Pancreas (tissue), 10 donors: Measurements from ENCODE around the gene CEACAM1. TPM values are rescaled to one million over a fixed set of nuclear protein-coding genes. Genes with fewer than 3 reads are reported as not detected.
"Not testable (repeated sequence)": the region's sequence is repeated elsewhere in the genome, so short reads cannot be mapped to it uniquely, and the experiment has no call there.

Source experiments
- ATAC-seq, 4 donors: fragments of 200-7000 bp; cut with Tn5 transposase; one replicate each; pipeline versions ENCODE4 v1.8.0 to v1.9.1; 2020; ENCODE audit warnings: mild to moderate bottlenecking in 4 of 4, moderate library complexity in 4 of 4
- DNase-seq, 6 donors: peaks; one replicate each; pipeline ENCODE4 v3.0.0-alpha.2; 2020
- FAIRE-seq: peaks from 2 replicates; lab custom pipeline; 2012; peaks lifted over from hg19 to GRCh38; lab: Jason Lieb, UNC
- H3K27ac ChIP-seq, 4 donors: fragments of 200-600 bp; sonication (generic); 1 replicate in 3 of 4; 2 replicates in 1 of 4; pipeline versions ENCODE4 v1.5.0 to v1.8.0; 2020
- H3K27me3 ChIP-seq, 4 donors: fragments of 200-600 bp; one replicate each; pipeline ENCODE4 v1.8.0; 2021
- H3K36me3 ChIP-seq, 3 donors: fragments of 200-600 bp; sonication (generic) in 1 of 3; one replicate each; pipeline versions ENCODE4 v1.5.0 to v1.8.0; 2020 to 2021
- H3K4me1 ChIP-seq, 3 donors: fragments of 200-600 bp; one replicate each; pipeline ENCODE4 v1.8.0; 2021
- H3K4me3 ChIP-seq, 4 donors: fragments of 200-600 bp; sonication (generic) in 2 of 4; one replicate each; pipeline versions ENCODE4 v1.5.0 to v1.8.0; 2020 to 2021
- H3K9me3 ChIP-seq, 4 donors: fragments of 200-600 bp; one replicate each; pipeline ENCODE4 v1.8.0; 2021
- CTCF ChIP-seq, 4 donors: fragments of 200-600 bp; sonication (generic) in 3 of 4; IDR thresholded peaks; one replicate each; pipeline versions ENCODE4 v1.5.0 to v1.8.0; 2021; ENCODE audit warnings: antibody characterized with exemption in 4 of 4
- WGBS, 2 donors: extraction: QIAGEN DNeasy Blood & Tissue Kit; methylation state at CpG; one replicate each; pipeline ENCODE4 v1.1.7; 2013; 5-methylcytosine and 5-hydroxymethylcytosine counted together
- intact Hi-C, 3 donors: fragments of 100-400 bp; cut with DNase I; formaldehyde crosslinking; loops; one replicate each; pipeline versions ENCODE4 v1.11.1 to v1.14.2; 2022
- polyA plus RNA-seq, 2 donors: library from polyadenylated mRNA; stranded (reverse); fragments of 200-250 nt; gene quantifications; one replicate each; pipeline ENCODE4 v1.2.3, GENCODE V29; 2013
- total RNA-seq, 6 donors: library from RNA; stranded (reverse); fragmentation: NEBNext Ultra II Directional in 4 of 6; extraction: Animal tissue kit (Norgen Biotek cat#: 25700) in 4 of 6; gene quantifications; one replicate each; pipeline versions ENCODE4 v1.2.1 to v1.2.4, GENCODE V29; 2021 to 2023
- donor health status: healthy with polysubstance abuse.
- donor health status: DM: no; HTN: no; CAD: no; lungs with moderate emphysema.
- donor health status: DM: no; HTN: no; CAD: no.
- donor health status: control.
- donor health status: control.
- donor health status: Bipolar disorder and iron deficiency.
- donor health status: DM: yes; HTN: yes; CAD: no.
- donor health status: DM: no; HTN: no; CAD: no.
- donor health status: DM: no; HTN: no; CAD: no.
- donor health status: DM: yes; HTN: yes; CAD: no.

Gene CEACAM1
- total and polyA plus RNA-seq, 8 donors, result 1.3 to 7.2 (median 1.9) TPM

- no peaks in the 10 kb centered on the region for H3K27me3 ChIP-seq
- peaks cover 0 to 7% (median 6%) of the 10 kb centered on the region in 3 donors for H3K4me1 ChIP-seq
- no peaks in the 10 kb centered on the region for H3K36me3 ChIP-seq
- TF ChIP-seq CTCF (IDR thresholded peaks at IDR 0.05), result no peak
- DNase-seq (no peak), ATAC-seq (no peak), FAIRE-seq (no peak)
- H3K27ac ChIP-seq, result no peak overlapping the region
- H3K4me3 ChIP-seq, result no peak overlapping the region
- 81 to 89% methylated on average over 3 of the region's 3 CpGs for WGBS, 2 donors
- intact Hi-C loops, result no loop called here
- no peaks in the 10 kb centered on the region for H3K9me3 ChIP-seq
Observed at GRCh38 chr19:42487032-42487797, 41.1 kb downstream of the CEACAM1 start.

- DNase-seq, H3K27me3 ChIP-seq, H3K27ac ChIP-seq, ATAC-seq, H3K9me3 ChIP-seq, H3K4me3 ChIP-seq, H3K36me3 ChIP-seq, FAIRE-seq, intact Hi-C loops: not testable (repeated sequence)
- peaks cover 0 to 17% (median 13%) of the 10 kb centered on the region in 3 donors for H3K4me1 ChIP-seq
- 73 to 74% methylated on average over 4 of the region's 4 CpGs for WGBS, 2 donors
Observed at GRCh38 chr19:42485036-42485435, 43.2 kb downstream of the CEACAM1 start.

- ATAC-seq (peak; percentile 40 to 97 (median 92)), FAIRE-seq (no peak), DNase-seq (peak in 3 of 6 donors; percentile 6 to 38 (median 17))
- Histone ChIP-seq H3K36me3 (no peaks in the 10 kb centered on the region), H3K27me3 (no peaks in the 10 kb centered on the region), H3K27ac (peak overlapping the region in 2 of 4 donors; percentile 54 to 73), H3K9me3 (no peaks in the 10 kb centered on the region), H3K4me1 (peaks cover 0 to 12% (median 6%) of the 10 kb centered on the region in 3 donors), H3K4me3 (no peak overlapping the region)
- intact Hi-C loops, result no loop called here
- TF ChIP-seq CTCF (IDR thresholded peaks at IDR 0.05), result no peak
- 27 to 33% methylated on average over 7 of the region's 7 CpGs for WGBS, 2 donors
Observed at GRCh38 chr19:42480335-42481095, 47.8 kb downstream of the CEACAM1 start.

- no peak for TF ChIP-seq CTCF (IDR thresholded peaks at IDR 0.05)
Observed at GRCh38 chr19:42479736-42480135, 48.5 kb downstream of the CEACAM1 start.

GRCh38 chr19:42478765-42479311 is 49.4 kb downstream of the CEACAM1 start:
- Histone ChIP-seq H3K9me3 (no peaks in the 10 kb centered on the region), H3K36me3 (no peaks in the 10 kb centered on the region), H3K27me3 (no peaks in the 10 kb centered on the region), H3K4me3 (no peak overlapping the region), H3K4me1 (peaks cover 0 to 12% (median 6%) of the 10 kb centered on the region in 3 donors), H3K27ac (no peak overlapping the region)
- intact Hi-C loops, result no loop called here
- no peak for TF ChIP-seq CTCF (IDR thresholded peaks at IDR 0.05)
- ATAC-seq (no peak), FAIRE-seq (no peak), DNase-seq (no peak)
- whole genome bisulfite sequencing, 2 donors, result 90 to 98% methylated on average over 2 of the region's 2 CpGs

More at GRCh38 chr19:42479736-42480135, 48.5 kb downstream of the CEACAM1 start:
- Histone ChIP-seq H3K9me3 (no peaks in the 10 kb centered on the region), H3K27me3 (no peaks in the 10 kb centered on the region), H3K4me3 (no peak overlapping the region), H3K4me1 (peaks cover 0 to 12% (median 6%) of the 10 kb centered on the region in 3 donors), H3K36me3 (no peaks in the 10 kb centered on the region), H3K27ac (no peak overlapping the region)
- no peak for ATAC-seq
- intact Hi-C loops, result no loop called here
- WGBS, 2 donors, result 93 to 95% methylated on average over 9 of the region's 9 CpGs
- FAIRE-seq, result no peak
- no peak for DNase-seq
